ENCODE results near the gene TSPAN14.

GRCh38 chr10:80503584-80504157 is 49.6 kb downstream of the TSPAN14 start:
- TF ChIP-seq POLR2A (IDR thresholded peaks at IDR 0.05) (no peak), POLR2AphosphoS5 (IDR thresholded peaks at IDR 0.05) (no peak)
- TF ChIP-seq, protein P1, sequence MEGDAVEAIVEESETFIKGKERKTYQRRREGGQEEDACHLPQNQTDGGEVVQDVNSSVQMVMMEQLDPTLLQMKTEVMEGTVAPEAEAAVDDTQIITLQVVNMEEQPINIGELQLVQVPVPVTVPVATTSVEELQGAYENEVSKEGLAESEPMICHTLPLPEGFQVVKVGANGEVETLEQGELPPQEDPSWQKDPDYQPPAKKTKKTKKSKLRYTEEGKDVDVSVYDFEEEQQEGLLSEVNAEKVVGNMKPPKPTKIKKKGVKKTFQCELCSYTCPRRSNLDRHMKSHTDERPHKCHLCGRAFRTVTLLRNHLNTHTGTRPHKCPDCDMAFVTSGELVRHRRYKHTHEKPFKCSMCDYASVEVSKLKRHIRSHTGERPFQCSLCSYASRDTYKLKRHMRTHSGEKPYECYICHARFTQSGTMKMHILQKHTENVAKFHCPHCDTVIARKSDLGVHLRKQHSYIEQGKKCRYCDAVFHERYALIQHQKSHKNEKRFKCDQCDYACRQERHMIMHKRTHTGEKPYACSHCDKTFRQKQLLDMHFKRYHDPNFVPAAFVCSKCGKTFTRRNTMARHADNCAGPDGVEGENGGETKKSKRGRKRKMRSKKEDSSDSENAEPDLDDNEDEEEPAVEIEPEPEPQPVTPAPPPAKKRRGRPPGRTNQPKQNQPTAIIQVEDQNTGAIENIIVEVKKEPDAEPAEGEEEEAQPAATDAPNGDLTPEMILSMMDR (IDR thresholded peaks at IDR 0.05): no peak
